Gastroesophageal sphincter (tissue), 4 donors: ENCODE results near the gene NINL. TPM values are rescaled to one million over a fixed set of nuclear protein-coding genes. Genes with fewer than 3 reads are reported as not detected.

Experiments used
- ATAC-seq: fragments of 150-250 bp; one replicate; pipeline ENCODE4 v1.9.1; 2016; ENCODE audit warnings: mild to moderate bottlenecking, moderate library complexity
- H3K27ac ChIP-seq, 4 donors: fragments of 200-600 bp; sonication (generic) in 3 of 4; 1 replicate in 3 of 4; 2 replicates in 1 of 4; pipeline ENCODE4 v1.5.1; 2016 to 2019
- H3K27me3 ChIP-seq: fragments of 200-600 bp; sonication (generic); one replicate; pipeline ENCODE4 v1.5.1; 2019
- H3K36me3 ChIP-seq, 2 donors: fragments of 200-600 bp; sonication (generic); one replicate each; pipeline ENCODE4 v1.5.1; 2019; ENCODE audit warnings: control low read depth in 1 of 2
- H3K4me1 ChIP-seq, 3 donors: fragments of 200-600 bp; sonication (generic); 1 replicate in 2 of 3; 2 replicates in 1 of 3; pipeline ENCODE4 v1.5.1; 2016 to 2019; ENCODE audit warnings: control low read depth in 2 of 3
- H3K4me3 ChIP-seq, 2 donors: fragments of 200-600 bp; sonication (generic); one replicate each; pipeline ENCODE4 v1.5.1; 2019; ENCODE audit warnings: mild to moderate bottlenecking in 1 of 2, moderate library complexity in 1 of 2
- H3K9me3 ChIP-seq, 3 donors: fragments of 200-600 bp; sonication (generic); one replicate each; pipeline ENCODE4 v1.5.1; 2017 to 2019; ENCODE audit warnings: control low read depth in 2 of 3
- CTCF ChIP-seq, 4 experiments: fragments of 200-600 bp in 2 of 4; fragments of 450-650 bp in 2 of 4; sonication (generic) in 1 of 4; IDR thresholded peaks; one replicate each; pipeline ENCODE4 v1.5.1; 2017 to 2019; ENCODE audit warnings: antibody characterized with exemption in 4 of 4, mild to moderate bottlenecking in 2 of 4, moderate library complexity in 2 of 4
- EP300 ChIP-seq: sonication (generic); formaldehyde crosslinking; IDR thresholded peaks from one replicate; pipeline ENCODE4 v1.6.1; 2017; ENCODE audit warnings: antibody characterized with exemption, mild to moderate bottlenecking
- POLR2A ChIP-seq, 2 donors: fragments of 450-650 bp; IDR thresholded peaks; one replicate each; pipeline ENCODE4 v1.6.1; 2017; ENCODE audit warnings: antibody characterized with exemption in 2 of 2, mild to moderate bottlenecking in 2 of 2, moderate library complexity in 1 of 2
- POLR2AphosphoS5 ChIP-seq: sonication (generic); formaldehyde crosslinking; IDR thresholded peaks from one replicate; pipeline ENCODE4 v1.6.1; 2017; ENCODE audit warnings: antibody characterized with exemption
- WGBS, 2 donors: methylation state at CpG; one replicate each; pipeline ENCODE4 v1.1.5; 2018; ENCODE audit warnings: low coverage in 1 of 2; 5-methylcytosine and 5-hydroxymethylcytosine counted together
- total RNA-seq, 4 donors: library from RNA; depleted of rRNA; stranded (reverse); fragments of >200 nt; gene quantifications; one replicate each; pipeline ENCODE4 v1.1.0, GENCODE V29; 2016

The NINL gene
- total RNA-seq, 4 donors from 2014 or later = 4.2 to 7.5 (median 5.8) TPM

GRCh38 chr20:25624500-25624939 is 39.2 kb upstream of the NINL start:
- H3K27me3 ChIP-seq = no peaks in the 10 kb centered on the region
- no peak for TF ChIP-seq CTCF (IDR thresholded peaks at IDR 0.05)
- TF ChIP-seq POLR2A (IDR thresholded peaks at IDR 0.05) = no peak
- TF ChIP-seq POLR2AphosphoS5 = no peak
- TF ChIP-seq EP300 = no peak
- 49 to 56% methylated on average over 6 to 11 of the region's 17 CpGs for WGBS, 2 donors
- no peak for ATAC-seq
- peaks cover 0 to 29% (median 0%) of the 10 kb centered on the region in 3 donors for H3K4me1 ChIP-seq
- H3K9me3 ChIP-seq = no peaks in the 10 kb centered on the region
- peak overlapping the region; percentile 69 to 97 for H3K4me3 ChIP-seq
- peak overlapping the region; percentile 87 to 95 (median 92) for H3K27ac ChIP-seq
- no peaks in the 10 kb centered on the region for H3K36me3 ChIP-seq

- peak; percentile 97 for ATAC-seq
- Histone ChIP-seq H3K27ac (peak within 1 kb of the TSS; percentile 87 to 95 (median 92)), H3K4me1 (peaks cover 0 to 31% (median 0%) of the 10 kb centered on the region in 3 donors), H3K36me3 (no peaks in the 10 kb centered on the region), H3K27me3 (no peaks in the 10 kb centered on the region), H3K4me3 (peak within 1 kb of the TSS; percentile 69 to 97), H3K9me3 (no peaks in the 10 kb centered on the region)
- TF ChIP-seq POLR2AphosphoS5 = peak; percentile 71
- TF ChIP-seq POLR2A (IDR thresholded peaks at IDR 0.05) = peak; percentile 69 to 75
- peak in 1 of 4 experiments; percentile 27 for TF ChIP-seq CTCF (IDR thresholded peaks at IDR 0.05)
- no peak for TF ChIP-seq EP300
- no CpG with 5 or more reads among the region's 81 CpGs for WGBS, 2 donors
Observed at GRCh38 chr20:25623736-25624499, 38.6 kb upstream of the NINL start, which contains the start of gene NANP. NANP (minus strand) TSS chr20:25624014; CDS start chr20:25623948, 66 bp downstream.

GRCh38 chr20:25623225-25623735 is 37.9 kb upstream of the NINL start:
- H3K27ac ChIP-seq = peak overlapping the region; percentile 87 to 95 (median 92)
- WGBS, 2 donors = 0% methylated on average over 9 of the region's 45 CpGs; no CpG with 5 or more reads in 1 of the 2 donors
- H3K27me3 ChIP-seq = no peaks in the 10 kb centered on the region
- ATAC-seq = peak; percentile 14
- TF ChIP-seq EP300 (no peak), CTCF (IDR thresholded peaks at IDR 0.05) (no peak), POLR2A (IDR thresholded peaks at IDR 0.05) (no peak), POLR2AphosphoS5 (no peak)
- H3K9me3 ChIP-seq = no peaks in the 10 kb centered on the region
- peaks cover 0 to 31% (median 0%) of the 10 kb centered on the region in 3 donors for H3K4me1 ChIP-seq
- H3K4me3 ChIP-seq = peak overlapping the region; percentile 69 to 97
- H3K36me3 ChIP-seq = no peaks in the 10 kb centered on the region

GRCh38 chr20:25622450-25623224 is 37.3 kb upstream of the NINL start:
- peak overlapping the region in 3 of 4 donors; percentile 87 to 95 (median 92) for H3K27ac ChIP-seq
- 21 to 23% methylated on average over 14 to 15 of the region's 17 CpGs for WGBS, 2 donors
- H3K27me3 ChIP-seq = no peaks in the 10 kb centered on the region
- peaks cover 0 to 31% (median 0%) of the 10 kb centered on the region in 3 donors for H3K4me1 ChIP-seq
- H3K36me3 ChIP-seq = no peaks in the 10 kb centered on the region
- H3K4me3 ChIP-seq = peak overlapping the region; percentile 69 to 97
- no peak for ATAC-seq
- no peak for TF ChIP-seq EP300
- H3K9me3 ChIP-seq = no peaks in the 10 kb centered on the region

- H3K4me1 ChIP-seq = peaks cover 0 to 31% (median 0%) of the 10 kb centered on the region in 3 donors
- no peaks in the 10 kb centered on the region for H3K27me3 ChIP-seq
- H3K4me3 ChIP-seq = no peak overlapping the region
- TF ChIP-seq POLR2AphosphoS5 = no peak
- no peak for TF ChIP-seq CTCF (IDR thresholded peaks at IDR 0.05)
- no peak for TF ChIP-seq POLR2A (IDR thresholded peaks at IDR 0.05)
- TF ChIP-seq EP300 = no peak
- H3K9me3 ChIP-seq = no peaks in the 10 kb centered on the region
- 81 to 88% methylated on average over 6 of the region's 6 CpGs for WGBS, 2 donors
- no peaks in the 10 kb centered on the region for H3K36me3 ChIP-seq
- H3K27ac ChIP-seq = no peak overlapping the region
- ATAC-seq = no peak
Observed at GRCh38 chr20:25622049-25622448, 36.7 kb upstream of the NINL start.
